Small intestine (tissue), 7 donors: ENCODE data around the gene PAIP1. TPM values are rescaled to one million over a fixed set of nuclear protein-coding genes. Genes with fewer than 3 reads are reported as not detected.
"Not testable (repeated sequence)": the region's sequence is repeated elsewhere in the genome, so short reads cannot be mapped to it uniquely, and the experiment has no call there.

Experiments
- DNase-seq, 2 donors: peaks; one replicate each; pipeline versions ENCODE4 v3.0.0 to v3.0.0-alpha.2; 2013
- FAIRE-seq: peaks from 2 replicates; lab custom pipeline; 2012; peaks lifted over from hg19 to GRCh38; lab: Jason Lieb, UNC
- H3K27ac ChIP-seq, 3 donors: one replicate each; pipeline ENCODE4 v1.5.1; 2013; ENCODE audit warnings: low read length in 2 of 3, mild to moderate bottlenecking in 2 of 3, control low read depth in 1 of 3, inconsistent platforms in 1 of 3, low read depth in 1 of 3, moderate library complexity in 1 of 3
- H3K27me3 ChIP-seq, 3 donors: one replicate each; pipeline ENCODE4 v1.6.1; 2013; ENCODE audit warnings: low read length in 3 of 3, inconsistent platforms in 1 of 3; ENCODE audit not compliant: control insufficient read depth in 3 of 3, insufficient read depth in 3 of 3
- H3K36me3 ChIP-seq, 3 donors: one replicate each; pipeline ENCODE4 v1.6.1; 2013; ENCODE audit warnings: low read length in 3 of 3, inconsistent platforms in 1 of 3, low read depth in 1 of 3, mild to moderate bottlenecking in 1 of 3, moderate library complexity in 1 of 3; ENCODE audit not compliant: control insufficient read depth in 3 of 3, insufficient read depth in 2 of 3
- H3K4me1 ChIP-seq, 3 donors: one replicate each; pipeline ENCODE4 v1.6.1; 2013; ENCODE audit warnings: low read length in 2 of 3, inconsistent platforms in 1 of 3, low read depth in 1 of 3, mild to moderate bottlenecking in 1 of 3, moderate library complexity in 1 of 3; ENCODE audit not compliant: control insufficient read depth in 3 of 3, insufficient read depth in 2 of 3
- H3K4me3 ChIP-seq, 3 donors: one replicate each; pipeline ENCODE4 v1.5.1; 2013; ENCODE audit warnings: low read length in 3 of 3, control low read depth in 1 of 3, inconsistent platforms in 1 of 3, low read depth in 1 of 3, mild to moderate bottlenecking in 1 of 3, moderate library complexity in 1 of 3
- H3K9me3 ChIP-seq, 2 donors: one replicate each; pipeline ENCODE4 v1.6.1; 2013; ENCODE audit warnings: low read depth in 1 of 2, low read length in 1 of 2; ENCODE audit not compliant: control insufficient read depth in 2 of 2, insufficient read depth in 1 of 2
- WGBS, 3 donors: extraction: QIAGEN DNeasy Blood & Tissue Kit; methylation state at CpG; one replicate each; pipeline ENCODE4 v1.1.7; 2013; 5-methylcytosine and 5-hydroxymethylcytosine counted together
- polyA plus RNA-seq, 4 donors: library from polyadenylated mRNA; stranded (reverse) in 3 of 4; unstranded in 1 of 4; fragments of 200-250 nt in 3 of 4; fragments of 120-200 nt in 1 of 4; gene quantifications; one replicate each; pipeline versions ENCODE4 v1.2.1 to v1.2.3, GENCODE V29; 2013
- donor health status: healthy with polysubstance abuse.
- donor health status: control.
- donor health status: control.
- donor health status: Bipolar disorder and iron deficiency.
- donor health status: healthy.

PAIP1 gene
- polyA plus RNA-seq, 4 donors = 45.6 to 67.1 (median 49.2) TPM

GRCh38 chr5:43582082-43583005 lies 25.5 kb upstream of the PAIP1 start:
- DNase-seq = no peak
- H3K4me3 ChIP-seq = no peak overlapping the region

DNA sequence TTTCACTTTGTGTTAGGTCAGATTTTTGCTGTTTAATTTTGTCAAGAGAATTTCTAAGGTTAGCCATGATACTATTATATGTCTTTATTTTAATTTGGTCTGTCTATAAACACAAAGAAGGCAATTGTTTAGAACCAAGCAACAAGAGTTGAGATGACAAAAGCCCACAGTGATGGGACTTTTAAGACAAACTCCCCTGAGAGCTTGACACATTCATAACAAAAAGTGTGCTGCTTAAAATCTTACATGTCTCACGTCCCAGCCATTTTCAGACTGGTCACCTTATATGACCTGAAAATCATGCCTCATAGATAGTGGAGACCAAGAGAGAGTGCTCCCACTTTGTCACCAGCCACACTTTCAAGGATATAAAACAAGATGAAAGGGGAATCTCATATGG lies 24.5 kb upstream of the PAIP1 start:
- no peaks in the 10 kb centered on the region for H3K27me3 ChIP-seq
- no peak overlapping the region for H3K4me3 ChIP-seq
- H3K27ac ChIP-seq = no peak overlapping the region
- H3K4me1 ChIP-seq = no peaks in the 10 kb centered on the region
- H3K36me3 ChIP-seq = no peaks in the 10 kb centered on the region
- DNase-seq (no peak), FAIRE-seq (no peak)
- 76 to 95% (median 80%) methylated on average over 1 of the region's 1 CpG for WGBS, 3 donors
- H3K9me3 ChIP-seq = peaks cover 0 to 3% of the 10 kb centered on the region in 2 donors

More at GRCh38 chr5:43582082-43583005, 25.5 kb upstream of the PAIP1 start:
- WGBS, 3 donors = 89 to 90% (median 89%) methylated on average over 4 of the region's 4 CpGs
- FAIRE-seq = no peak
- H3K9me3 ChIP-seq = peaks cover 0 to 3% of the 10 kb centered on the region in 2 donors
- H3K27me3 ChIP-seq = no peaks in the 10 kb centered on the region
- H3K4me1 ChIP-seq = no peaks in the 10 kb centered on the region
- H3K36me3 ChIP-seq = no peaks in the 10 kb centered on the region
- H3K27ac ChIP-seq = no peak overlapping the region

DNA sequence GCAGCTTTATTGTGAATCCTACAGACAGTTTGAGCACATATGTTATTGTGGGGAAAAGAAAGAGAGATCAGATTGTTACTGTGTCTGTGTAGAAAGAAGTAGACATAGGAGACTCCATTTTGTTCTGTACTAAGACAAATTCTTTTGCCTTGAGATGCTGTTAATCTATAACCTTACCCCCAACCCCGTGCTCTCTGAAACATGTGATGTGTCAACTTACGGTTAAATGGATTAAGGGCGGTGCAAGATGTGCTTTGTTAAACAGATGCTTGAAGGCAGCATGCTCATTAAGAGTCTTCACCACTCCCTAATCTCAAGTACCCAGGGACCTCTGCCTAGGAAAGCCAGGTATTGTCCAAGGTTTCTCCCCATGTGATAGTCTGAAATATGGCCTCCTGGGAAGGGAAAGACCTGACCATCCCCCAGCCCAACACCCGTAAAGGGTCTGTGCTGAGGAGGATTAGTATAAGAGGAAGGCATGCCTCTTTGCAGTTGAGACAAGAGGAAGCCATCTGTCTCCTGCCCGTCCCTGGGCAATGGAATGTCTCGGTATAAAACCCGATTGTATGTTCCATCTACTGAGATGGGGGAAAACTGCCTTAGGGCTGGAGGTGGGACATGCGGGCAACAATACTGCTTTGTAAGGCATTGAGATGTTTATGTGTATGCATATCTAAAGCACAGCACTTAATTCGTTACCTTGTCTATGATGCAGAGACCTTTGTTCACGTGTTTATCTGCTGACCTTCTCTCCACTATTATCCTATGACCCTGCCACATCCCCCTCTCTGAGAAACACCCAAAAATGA lies 23.7 kb upstream of the PAIP1 start:
- H3K27me3 ChIP-seq, H3K36me3 ChIP-seq, H3K9me3 ChIP-seq, H3K4me3 ChIP-seq, H3K4me1 ChIP-seq, H3K27ac ChIP-seq, FAIRE-seq, DNase-seq: not testable (repeated sequence)
- 85 to 88% (median 88%) methylated on average over 10 of the region's 10 CpGs for WGBS, 3 donors

GRCh38 chr5:43573058-43573457 lies 16.2 kb upstream of the PAIP1 start:
- Histone ChIP-seq H3K4me3 (no peak overlapping the region), H3K36me3 (peaks cover 2 to 8% (median 4%) of the 10 kb centered on the region in 3 donors), H3K27ac (no peak overlapping the region), H3K27me3 (no peaks in the 10 kb centered on the region), H3K9me3 (no peaks in the 10 kb centered on the region), H3K4me1 (no peaks in the 10 kb centered on the region)
- 78 to 84% (median 83%) methylated on average over 1 of the region's 1 CpG for WGBS, 3 donors
- no peak for FAIRE-seq
- DNase-seq = no peak

- no peaks in the 10 kb centered on the region for H3K4me1 ChIP-seq
- H3K36me3 ChIP-seq = peaks cover 2 to 8% (median 4%) of the 10 kb centered on the region in 3 donors
- no peak overlapping the region for H3K27ac ChIP-seq
- FAIRE-seq (no peak), DNase-seq (no peak)
- no peaks in the 10 kb centered on the region for H3K27me3 ChIP-seq
- 79 to 98% (median 85%) methylated on average over 2 of the region's 2 CpGs for WGBS, 3 donors
- no peak overlapping the region for H3K4me3 ChIP-seq
- no peaks in the 10 kb centered on the region for H3K9me3 ChIP-seq
These were observed 15.5 kb upstream of the PAIP1 start for GRCh38 chr5:43572357-43572756.

- Histone ChIP-seq H3K36me3 (peaks cover 2 to 8% (median 4%) of the 10 kb centered on the region in 3 donors), H3K27ac (no peak overlapping the region), H3K4me1 (no peaks in the 10 kb centered on the region), H3K9me3 (no peaks in the 10 kb centered on the region), H3K27me3 (no peaks in the 10 kb centered on the region), H3K4me3 (no peak overlapping the region)
- WGBS, 3 donors = 66 to 85% (median 85%) methylated on average over 5 of the region's 5 CpGs
- FAIRE-seq (no peak), DNase-seq (no peak)
These were observed 14.4 kb upstream of the PAIP1 start for GRCh38 chr5:43571237-43571636.

- Histone ChIP-seq H3K27ac (no peak overlapping the region), H3K36me3 (peaks cover 2 to 7% (median 4%) of the 10 kb centered on the region in 3 donors), H3K4me3 (no peak overlapping the region), H3K4me1 (no peaks in the 10 kb centered on the region), H3K9me3 (no peaks in the 10 kb centered on the region), H3K27me3 (no peaks in the 10 kb centered on the region)
- FAIRE-seq (no peak), DNase-seq (no peak)
- 90 to 93% (median 91%) methylated on average over 8 of the region's 8 CpGs for WGBS, 3 donors
These were observed 13.7 kb upstream of the PAIP1 start for GRCh38 chr5:43570450-43571158.

DNA sequence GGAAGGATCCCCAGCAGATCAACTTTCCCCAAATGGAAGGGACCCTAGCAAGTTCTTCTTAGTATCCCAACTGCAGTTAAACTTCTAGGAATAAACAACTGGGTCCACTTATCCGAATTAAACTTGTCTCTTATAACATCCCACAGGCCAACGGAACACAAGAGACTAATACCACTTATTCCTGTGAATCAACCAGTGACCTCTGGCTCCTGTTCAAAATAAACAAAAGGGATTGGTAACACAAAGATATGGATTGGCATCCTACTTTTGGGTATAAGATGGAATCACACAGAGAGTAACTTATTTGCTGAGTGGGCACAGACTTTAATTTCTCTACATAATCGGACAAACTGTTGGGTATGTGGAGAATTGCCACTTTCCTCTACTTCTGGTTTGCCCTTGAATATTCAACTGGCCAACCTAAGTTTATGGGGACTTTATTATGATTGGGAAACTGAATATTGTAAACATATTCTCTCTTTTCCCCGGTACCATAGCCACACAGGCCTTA lies 12.4 kb upstream of the PAIP1 start:
- no peaks in the 10 kb centered on the region for H3K27me3 ChIP-seq
- no peak overlapping the region for H3K4me3 ChIP-seq
- no peaks in the 10 kb centered on the region for H3K36me3 ChIP-seq
- no peak for FAIRE-seq
- H3K4me1 ChIP-seq = no peaks in the 10 kb centered on the region
- no peaks in the 10 kb centered on the region for H3K9me3 ChIP-seq
- H3K27ac ChIP-seq = no peak overlapping the region
- WGBS, 3 donors = 74 to 83% (median 78%) methylated on average over 4 of the region's 4 CpGs
- no peak for DNase-seq
